ENCODE measurements around the gene WHAMM.

The WHAMM gene

GRCh38 chr15:82882273-82882928 is 73.0 kb downstream of the WHAMM start:
- TF ChIP-seq GATA3 (IDR thresholded peaks at IDR 0.05; ENCODE audit: low read depth, low read length) (no peak), GATA2 (IDR thresholded peaks at IDR 0.05; ENCODE audit: low read depth, low read length) (no peak)
